Osteoblast (primary cell): ENCODE results near the gene KRT33A. TPM values are rescaled to one million over a fixed set of nuclear protein-coding genes. Genes with fewer than 3 reads are reported as not detected.

Experiments
- DNase-seq: peaks from one replicate; pipeline ENCODE4 v3.0.0; 2011; ENCODE audit warnings: low spot score, mixed read lengths; ENCODE audit not compliant: insufficient read length; ENCODE audit errors: missing footprints
- H2AFZ ChIP-seq: 2 replicates; pipeline ENCODE4 v1.6.0; 2011; ENCODE audit warnings: mild to moderate bottlenecking, low read length
- H3K27ac ChIP-seq: 2 replicates; pipeline ENCODE4 v1.5.1; 2011; ENCODE audit warnings: mild to moderate bottlenecking, low read depth, low read length, moderate library complexity
- H3K27me3 ChIP-seq: 2 replicates; pipeline ENCODE4 v1.6.0; 2012; ENCODE audit warnings: mild to moderate bottlenecking, control low read depth, inconsistent platforms, low read length, moderate library complexity; ENCODE audit not compliant: insufficient read depth
- H3K36me3 ChIP-seq: 2 replicates; pipeline ENCODE4 v1.5.1; 2011; ENCODE audit warnings: mild to moderate bottlenecking, low read length, control low read depth, moderate library complexity; ENCODE audit not compliant: insufficient read depth
- H3K4me1 ChIP-seq: 2 replicates; pipeline ENCODE4 v1.5.1; 2011; ENCODE audit warnings: mild to moderate bottlenecking, low read length, control low read depth, moderate library complexity; ENCODE audit not compliant: insufficient read depth
- H3K4me2 ChIP-seq: 2 replicates; pipeline ENCODE4 v1.6.0; 2011; ENCODE audit warnings: mild to moderate bottlenecking, low read length; ENCODE audit not compliant: insufficient read depth
- H3K4me3 ChIP-seq: fragments of 200-600 bp; sonication (generic); 3 replicates; pipeline ENCODE4 v1.5.1; 2012; ENCODE audit warnings: mild to moderate bottlenecking, low read length, inconsistent platforms; ENCODE audit not compliant: insufficient read depth
- H3K79me2 ChIP-seq: 2 replicates; pipeline ENCODE4 v1.6.0; 2012; ENCODE audit warnings: mild to moderate bottlenecking, low read length, control low read depth, inconsistent platforms; ENCODE audit not compliant: insufficient read depth
- H3K9me3 ChIP-seq: 2 replicates; pipeline ENCODE4 v1.5.1; 2011; ENCODE audit warnings: low read depth, low read length, control low read depth
- H4K20me1 ChIP-seq: 2 replicates; pipeline ENCODE4 v1.6.0; 2012; ENCODE audit warnings: mild to moderate bottlenecking, low read length, control low read depth; ENCODE audit not compliant: insufficient read depth
- total RNA-seq: library from RNA; depleted of rRNA; stranded (reverse); fragments of >200 nt; gene quantifications from 2 replicates; pipeline ENCODE4 v1.2.3, GENCODE V29; 2012
- TF ChIP-seq, protein P1 (sequence below): IDR thresholded peaks from 2 replicates; pipeline ENCODE4 v1.5.1; 2011; ENCODE audit warnings: mild to moderate bottlenecking, low read depth, low read length, moderate library complexity; ENCODE audit errors: extremely low read depth

KRT33A gene
- total RNA-seq, 1 donor = not detected

DNA sequence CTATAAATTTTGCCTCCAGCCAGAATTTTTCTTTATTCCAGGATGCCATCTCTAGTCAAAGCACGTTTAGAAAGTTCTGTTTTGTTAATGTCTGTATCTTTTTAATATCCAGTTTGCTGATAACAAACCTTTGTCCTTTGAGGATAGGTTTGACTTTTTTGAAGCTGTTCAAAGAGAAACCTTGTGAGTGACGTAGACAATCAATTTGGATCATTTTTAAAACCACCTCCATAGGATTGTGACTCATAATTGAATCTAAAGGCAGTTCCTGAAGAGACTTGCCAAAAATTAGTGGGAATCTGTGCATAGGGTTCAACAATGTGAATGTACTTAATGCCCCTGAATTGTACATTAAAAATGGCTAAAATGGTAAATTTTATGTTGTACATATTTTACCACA, 40.9 kb upstream of the KRT33A start:
- H2AFZ ChIP-seq = peak overlapping the region; percentile 3
- no peak overlapping the region for H3K4me3 ChIP-seq
- no peak overlapping the region for H3K4me2 ChIP-seq
- no peak overlapping the region for H3K27ac ChIP-seq
- no peaks in the 10 kb centered on the region for H3K36me3 ChIP-seq
- H3K4me1 ChIP-seq = peaks cover 15% of the 10 kb centered on the region
- H3K79me2 ChIP-seq = no peaks in the 10 kb centered on the region
- no peaks in the 10 kb centered on the region for H3K27me3 ChIP-seq
- H3K9me3 ChIP-seq = no peaks in the 10 kb centered on the region
- no peaks in the 10 kb centered on the region for H4K20me1 ChIP-seq
- DNase-seq = no peak
- TF ChIP-seq, protein P1, sequence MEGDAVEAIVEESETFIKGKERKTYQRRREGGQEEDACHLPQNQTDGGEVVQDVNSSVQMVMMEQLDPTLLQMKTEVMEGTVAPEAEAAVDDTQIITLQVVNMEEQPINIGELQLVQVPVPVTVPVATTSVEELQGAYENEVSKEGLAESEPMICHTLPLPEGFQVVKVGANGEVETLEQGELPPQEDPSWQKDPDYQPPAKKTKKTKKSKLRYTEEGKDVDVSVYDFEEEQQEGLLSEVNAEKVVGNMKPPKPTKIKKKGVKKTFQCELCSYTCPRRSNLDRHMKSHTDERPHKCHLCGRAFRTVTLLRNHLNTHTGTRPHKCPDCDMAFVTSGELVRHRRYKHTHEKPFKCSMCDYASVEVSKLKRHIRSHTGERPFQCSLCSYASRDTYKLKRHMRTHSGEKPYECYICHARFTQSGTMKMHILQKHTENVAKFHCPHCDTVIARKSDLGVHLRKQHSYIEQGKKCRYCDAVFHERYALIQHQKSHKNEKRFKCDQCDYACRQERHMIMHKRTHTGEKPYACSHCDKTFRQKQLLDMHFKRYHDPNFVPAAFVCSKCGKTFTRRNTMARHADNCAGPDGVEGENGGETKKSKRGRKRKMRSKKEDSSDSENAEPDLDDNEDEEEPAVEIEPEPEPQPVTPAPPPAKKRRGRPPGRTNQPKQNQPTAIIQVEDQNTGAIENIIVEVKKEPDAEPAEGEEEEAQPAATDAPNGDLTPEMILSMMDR = no peak

DNA sequence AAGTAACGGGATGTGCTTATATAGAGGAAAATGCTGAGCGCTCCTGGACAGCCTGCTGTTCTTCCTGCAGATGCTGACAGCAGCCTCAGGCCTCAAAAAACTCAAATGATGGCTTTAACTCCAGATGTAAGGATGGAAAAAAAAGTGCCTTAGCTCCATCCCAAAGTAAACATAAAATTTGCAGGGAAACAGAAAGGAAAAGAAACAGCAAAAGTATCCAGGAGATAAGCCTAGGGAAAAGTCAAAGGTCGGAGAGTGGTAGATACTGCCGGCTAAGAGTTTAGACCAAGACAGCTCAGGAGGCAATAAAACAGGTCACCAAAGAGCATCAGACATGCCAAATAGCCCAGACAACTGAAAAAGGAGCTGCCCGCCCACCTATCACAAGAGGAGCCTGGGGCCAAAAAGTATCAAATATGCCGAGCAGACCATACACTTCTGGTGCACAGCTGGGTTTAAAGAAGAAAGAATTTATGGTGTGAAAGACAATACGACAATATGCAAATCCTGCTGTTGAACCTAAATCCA, 39.8 kb upstream of the KRT33A start:
- H3K27ac ChIP-seq = no peak overlapping the region
- no peaks in the 10 kb centered on the region for H3K36me3 ChIP-seq
- no peaks in the 10 kb centered on the region for H3K79me2 ChIP-seq
- H4K20me1 ChIP-seq = no peaks in the 10 kb centered on the region
- no peaks in the 10 kb centered on the region for H3K9me3 ChIP-seq
- no peak overlapping the region for H3K4me2 ChIP-seq
- peaks cover 15% of the 10 kb centered on the region for H3K4me1 ChIP-seq
- TF ChIP-seq, protein P1 = no peak
- no peak for DNase-seq
- H2AFZ ChIP-seq = peak overlapping the region; percentile 5
- no peaks in the 10 kb centered on the region for H3K27me3 ChIP-seq
- no peak overlapping the region for H3K4me3 ChIP-seq

DNA sequence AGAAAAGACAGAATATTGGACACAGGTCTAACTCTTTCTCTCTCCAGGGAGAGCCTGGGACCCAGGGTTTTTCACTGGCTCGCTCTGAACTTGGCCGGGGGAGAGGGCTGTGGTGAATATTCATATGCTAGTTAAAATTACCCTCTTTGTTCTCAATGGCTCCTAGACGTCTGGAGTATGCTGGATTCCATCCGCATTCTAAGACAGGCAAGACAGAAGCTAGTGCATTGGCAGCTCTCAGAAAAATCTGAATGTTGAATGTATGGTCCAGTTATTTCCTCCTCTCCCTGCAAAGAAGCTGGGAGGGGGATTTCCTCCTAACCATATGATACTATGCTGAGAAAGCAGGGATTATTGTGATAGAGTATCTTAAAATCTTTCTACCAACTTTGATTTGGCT, 37.0 kb upstream of the KRT33A start:
- H3K4me3 ChIP-seq = no peak overlapping the region
- no peak overlapping the region for H3K27ac ChIP-seq
- no peaks in the 10 kb centered on the region for H4K20me1 ChIP-seq
- no peak for DNase-seq
- H3K4me2 ChIP-seq = no peak overlapping the region
- H3K27me3 ChIP-seq = no peaks in the 10 kb centered on the region
- H3K4me1 ChIP-seq = peaks cover 18% of the 10 kb centered on the region
- TF ChIP-seq, protein P1 = no peak
- H3K79me2 ChIP-seq = no peaks in the 10 kb centered on the region
- H3K36me3 ChIP-seq = no peaks in the 10 kb centered on the region
- H3K9me3 ChIP-seq = no peaks in the 10 kb centered on the region
- H2AFZ ChIP-seq = peak overlapping the region; percentile 25

DNA sequence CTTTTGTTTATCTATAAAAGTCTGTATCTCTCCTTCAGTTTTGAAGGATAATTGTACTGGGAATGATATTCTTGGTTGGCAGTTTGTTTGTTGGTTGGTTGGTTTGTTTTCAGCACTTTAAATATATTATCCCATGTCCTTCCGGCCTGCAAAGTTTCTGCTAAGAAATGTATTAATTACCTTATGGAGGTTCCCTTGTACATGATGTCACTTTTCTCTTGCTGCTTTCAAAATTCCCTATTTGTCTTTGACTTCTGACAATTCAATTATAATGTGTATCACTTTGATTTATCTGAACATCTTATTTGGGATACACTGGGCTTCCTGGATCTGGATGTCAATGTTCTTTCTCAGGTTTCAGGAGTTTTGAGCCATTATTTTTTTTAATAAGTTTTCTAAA, 35.6 kb upstream of the KRT33A start:
- Histone ChIP-seq H3K4me2 (no peak overlapping the region), H4K20me1 (no peaks in the 10 kb centered on the region), H2AFZ (no peak overlapping the region), H3K4me1 (peaks cover 24% of the 10 kb centered on the region), H3K4me3 (no peak overlapping the region), H3K9me3 (no peaks in the 10 kb centered on the region), H3K79me2 (no peaks in the 10 kb centered on the region), H3K36me3 (no peaks in the 10 kb centered on the region), H3K27me3 (no peaks in the 10 kb centered on the region), H3K27ac (no peak overlapping the region)
- TF ChIP-seq, protein P1 = no peak
- no peak for DNase-seq
